Measurements from ENCODE around the gene GPAM. TPM values are rescaled to one million over a fixed set of nuclear protein-coding genes. Genes with fewer than 3 reads are reported as not detected.

The GPAM gene
- total and polyA plus RNA-seq, 2 donors (not counting 1 experiment from before 2014, with no cell fraction given), result 2.6 to 8.2 TPM

DNA sequence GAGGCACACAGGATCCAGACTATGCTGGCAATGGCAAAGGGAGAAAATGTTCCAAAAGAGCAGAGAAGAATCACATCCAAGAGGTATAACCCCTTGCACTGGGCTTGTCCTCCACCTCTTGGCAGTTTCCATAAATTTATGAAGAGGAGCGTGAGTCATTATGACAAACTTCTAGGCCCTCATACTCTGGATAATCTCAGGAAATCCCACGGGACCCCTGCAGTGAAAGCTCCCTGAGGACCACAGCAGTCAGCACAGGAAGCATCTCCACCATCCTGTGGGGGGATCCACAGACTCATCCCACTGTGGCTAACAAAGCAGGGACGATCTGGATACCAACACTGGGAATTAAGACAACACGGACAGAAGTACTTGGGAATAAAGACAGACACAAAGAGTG, 30.3 kb upstream of the GPAM start:
- H3K79me2 ChIP-seq (ENCODE audit: control insufficient read depth, insufficient read depth, low read length), result no peaks in the 10 kb centered on the region
- H3K9ac ChIP-seq (ENCODE audit: low read length), result no peak overlapping the region

DNA sequence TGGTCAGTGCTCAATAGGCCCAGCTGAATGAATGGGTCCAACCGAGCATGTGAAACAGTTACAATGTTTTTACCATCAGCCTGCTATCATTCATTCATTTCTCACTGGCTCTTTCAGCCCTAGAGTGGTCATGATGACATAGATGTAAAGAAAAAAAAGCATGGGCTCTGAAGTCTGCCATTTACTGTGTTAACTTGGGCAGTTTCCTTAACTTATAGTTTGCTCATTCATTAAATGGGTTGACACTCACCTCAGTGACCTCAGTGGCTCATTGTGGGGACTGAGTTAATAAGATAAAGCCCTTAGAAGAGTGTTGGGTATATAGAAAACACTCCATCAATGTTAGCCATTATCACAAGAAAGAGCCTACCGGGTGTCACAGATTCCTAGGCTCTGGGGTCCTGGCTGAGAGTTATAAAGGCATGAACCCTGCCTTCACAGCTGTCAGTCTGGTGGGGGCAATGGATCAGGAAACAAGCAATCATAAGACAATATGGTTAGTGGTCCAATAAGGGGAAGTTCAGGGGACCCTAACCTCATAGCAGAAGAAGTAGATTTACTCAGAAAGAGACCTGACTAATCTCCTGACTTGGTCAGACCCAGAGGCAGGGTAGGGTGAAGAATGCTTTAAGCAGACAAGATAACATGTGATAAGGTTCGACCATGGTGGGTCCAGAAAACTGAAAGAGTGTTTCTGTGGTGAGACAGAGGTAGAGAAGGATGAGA, 29.7 kb upstream of the GPAM start:
- no peak overlapping the region for H3K9ac ChIP-seq (ENCODE audit: low read length)
- Mint-ChIP-seq H3K27me3 (no peaks in the 10 kb centered on the region), H3K27ac (no peak overlapping the region), H3K9me3 (ENCODE audit: insufficient read depth) (no peaks in the 10 kb centered on the region), H3K4me1 (peaks cover 35% of the 10 kb centered on the region), H3K4me3 (peak overlapping the region; percentile 9)
- H4K20me1 ChIP-seq (ENCODE audit: control insufficient read depth, insufficient read depth, low read length, poor library complexity, severe bottlenecking), result no peaks in the 10 kb centered on the region
- H3K9me3 ChIP-seq (ENCODE audit: control extremely low read depth in 1 of 3, control insufficient read depth in 2 of 3, insufficient read depth in 1 of 3, low read length in 2 of 3), result no peaks in the 10 kb centered on the region
- peaks cover 0 to 3% (median 0%) of the 10 kb centered on the region in 4 experiments for H3K27me3 ChIP-seq (replicated peaks in 1 of 4; ENCODE audit: control extremely low read depth in 1 of 4, control insufficient read depth in 3 of 4, insufficient read depth in 4 of 4, low read length in 3 of 4)
- no peaks in the 10 kb centered on the region for H3K79me2 ChIP-seq (ENCODE audit: control insufficient read depth, insufficient read depth, low read length)
- POLR2A ChIA-PET, result no interaction called here
- H3K4me1 ChIP-seq (ENCODE audit: control insufficient read depth in 2 of 2, insufficient read depth in 2 of 2, low read length in 2 of 2), result peaks cover 0 to 42% of the 10 kb centered on the region in 2 donors
- CTCF ChIA-PET, result interaction anchor here (1.2 kb wide), 1 partner anchor 30 kb away, joined by 3 read pairs; the partner anchor contains the start of gene GPAM
- TF ChIP-seq, protein P1, sequence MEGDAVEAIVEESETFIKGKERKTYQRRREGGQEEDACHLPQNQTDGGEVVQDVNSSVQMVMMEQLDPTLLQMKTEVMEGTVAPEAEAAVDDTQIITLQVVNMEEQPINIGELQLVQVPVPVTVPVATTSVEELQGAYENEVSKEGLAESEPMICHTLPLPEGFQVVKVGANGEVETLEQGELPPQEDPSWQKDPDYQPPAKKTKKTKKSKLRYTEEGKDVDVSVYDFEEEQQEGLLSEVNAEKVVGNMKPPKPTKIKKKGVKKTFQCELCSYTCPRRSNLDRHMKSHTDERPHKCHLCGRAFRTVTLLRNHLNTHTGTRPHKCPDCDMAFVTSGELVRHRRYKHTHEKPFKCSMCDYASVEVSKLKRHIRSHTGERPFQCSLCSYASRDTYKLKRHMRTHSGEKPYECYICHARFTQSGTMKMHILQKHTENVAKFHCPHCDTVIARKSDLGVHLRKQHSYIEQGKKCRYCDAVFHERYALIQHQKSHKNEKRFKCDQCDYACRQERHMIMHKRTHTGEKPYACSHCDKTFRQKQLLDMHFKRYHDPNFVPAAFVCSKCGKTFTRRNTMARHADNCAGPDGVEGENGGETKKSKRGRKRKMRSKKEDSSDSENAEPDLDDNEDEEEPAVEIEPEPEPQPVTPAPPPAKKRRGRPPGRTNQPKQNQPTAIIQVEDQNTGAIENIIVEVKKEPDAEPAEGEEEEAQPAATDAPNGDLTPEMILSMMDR (IDR thresholded peaks at IDR 0.05), result no peak
- no peak for TF ChIP-seq EZH2 (IDR thresholded peaks at IDR 0.05; ENCODE audit: borderline replicate concordance, insufficient read depth, low read depth, low read length, poor library complexity, severe bottlenecking)
- WGBS (ENCODE audit: insufficient coverage), result 20% methylated on average over 1 of the region's 3 CpGs
- no peak overlapping the region for H3K4me3 ChIP-seq (ENCODE audit: control extremely low read depth in 1 of 5, extremely low read depth in 1 of 5, insufficient read depth in 1 of 5, low read depth in 2 of 5, low read length in 4 of 5)
- no peak for DNase-seq
- no peak overlapping the region for H3K4me2 ChIP-seq (replicated peaks; ENCODE audit: low read depth, low read length, poor library complexity, severe bottlenecking)
- no peaks in the 10 kb centered on the region for H3K36me3 ChIP-seq (replicated peaks in 1 of 2; ENCODE audit: control extremely low read depth in 1 of 2, control insufficient read depth in 1 of 2, extremely low read depth in 1 of 2, insufficient read depth in 2 of 2, low read length in 1 of 2)
- no peak overlapping the region for H2AFZ ChIP-seq (ENCODE audit: insufficient read depth, low read depth, low read length, poor library complexity, severe bottlenecking)
- H3K27ac ChIP-seq (ENCODE audit: low read length in 2 of 2), result no peak overlapping the region
- intact Hi-C loops (cut with micrococcal nuclease), result no loop called here
- no peak for ATAC-seq (ENCODE audit: low read depth)

More for the DNA sequence above, 30.3 kb upstream of the GPAM start:
- TF ChIP-seq, protein P1 (IDR thresholded peaks at IDR 0.05), result no peak
- no peak for TF ChIP-seq EZH2 (IDR thresholded peaks at IDR 0.05; ENCODE audit: borderline replicate concordance, insufficient read depth, low read depth, low read length, poor library complexity, severe bottlenecking)
- peaks cover 35% of the 10 kb centered on the region for H3K4me1 Mint-ChIP-seq
- no peaks in the 10 kb centered on the region for H3K9me3 Mint-ChIP-seq (ENCODE audit: insufficient read depth)
- intact Hi-C loops (cut with micrococcal nuclease), result no loop called here
- no peak overlapping the region for H3K4me2 ChIP-seq (replicated peaks; ENCODE audit: low read depth, low read length, poor library complexity, severe bottlenecking)
- H3K27me3 Mint-ChIP-seq, result no peaks in the 10 kb centered on the region
- peak overlapping the region in 1 of 2 donors; percentile 10 for H3K27ac ChIP-seq (ENCODE audit: low read length in 2 of 2)
- ChIA-PET CTCF (no interaction called here), POLR2A (no interaction called here)
- peaks cover 0 to 42% of the 10 kb centered on the region in 2 donors for H3K4me1 ChIP-seq (ENCODE audit: control insufficient read depth in 2 of 2, insufficient read depth in 2 of 2, low read length in 2 of 2)
- H3K9me3 ChIP-seq (ENCODE audit: control extremely low read depth in 1 of 3, control insufficient read depth in 2 of 3, insufficient read depth in 1 of 3, low read length in 2 of 3), result no peaks in the 10 kb centered on the region
- ATAC-seq (ENCODE audit: low read depth) (no peak), DNase-seq (no peak)
- WGBS (ENCODE audit: insufficient coverage), result no CpG with 5 or more reads among the region's 4 CpGs
- H4K20me1 ChIP-seq (ENCODE audit: control insufficient read depth, insufficient read depth, low read length, poor library complexity, severe bottlenecking), result no peaks in the 10 kb centered on the region
- H3K27ac Mint-ChIP-seq, result no peak overlapping the region
- peak overlapping the region; percentile 9 for H3K4me3 Mint-ChIP-seq
- H3K4me3 ChIP-seq (ENCODE audit: control extremely low read depth in 1 of 5, extremely low read depth in 1 of 5, insufficient read depth in 1 of 5, low read depth in 2 of 5, low read length in 4 of 5), result no peak overlapping the region
- H3K27me3 ChIP-seq (replicated peaks in 1 of 4; ENCODE audit: control extremely low read depth in 1 of 4, control insufficient read depth in 3 of 4, insufficient read depth in 4 of 4, low read length in 3 of 4), result peaks cover 0 to 3% (median 0%) of the 10 kb centered on the region in 4 experiments
- H3K36me3 ChIP-seq (replicated peaks in 1 of 2; ENCODE audit: control extremely low read depth in 1 of 2, control insufficient read depth in 1 of 2, extremely low read depth in 1 of 2, insufficient read depth in 2 of 2, low read length in 1 of 2), result no peaks in the 10 kb centered on the region
- H2AFZ ChIP-seq (ENCODE audit: insufficient read depth, low read depth, low read length, poor library complexity, severe bottlenecking), result no peak overlapping the region
